Measurements from ENCODE around the gene ZNF2. TPM values are rescaled to one million over a fixed set of nuclear protein-coding genes. Genes with fewer than 3 reads are reported as not detected.

Gene ZNF2
- total and polyA plus RNA-seq, 2 of the 13 experiments (the other 11 are each of a cell fraction or from before 2014, with no cell fraction given) = 4.3 to 6.1 TPM

DNA sequence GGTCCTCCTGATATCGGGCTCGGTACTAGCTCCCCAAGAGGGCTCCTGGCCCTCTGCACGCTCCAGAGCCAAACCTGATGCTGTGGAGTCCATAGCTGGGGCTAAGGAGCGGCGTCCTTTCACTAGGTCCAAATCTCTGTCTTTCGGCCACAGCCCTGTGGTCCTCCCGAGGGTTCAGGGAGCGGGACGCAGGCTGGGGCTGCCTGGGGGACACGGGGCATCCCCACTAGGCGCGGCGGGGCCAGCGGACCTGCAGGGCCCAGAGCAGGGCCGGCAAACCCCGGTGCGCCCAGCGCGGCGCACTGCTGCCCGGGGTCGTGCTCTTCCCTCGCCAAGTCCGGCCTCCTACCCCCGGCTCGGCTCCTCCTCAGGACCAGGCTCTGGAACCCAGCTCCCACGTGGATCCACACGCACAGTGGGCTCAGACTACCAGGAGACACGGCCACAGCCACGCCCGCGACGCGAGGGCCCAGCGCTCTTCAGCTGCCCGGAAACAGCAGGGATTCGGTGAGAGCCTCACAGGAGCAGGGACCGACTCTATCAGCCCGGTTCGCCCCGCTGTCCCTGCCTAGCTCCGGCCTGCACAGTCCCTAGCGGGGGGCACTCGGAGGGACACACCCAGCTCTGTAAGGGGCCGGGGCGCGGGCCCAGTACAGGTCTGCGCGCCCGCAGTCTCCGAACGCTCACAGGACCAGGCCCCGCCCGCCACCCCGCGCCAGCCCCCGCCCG, 6.6 kb upstream of the ZNF2 start (continued):
- TF ChIP-seq, protein P1, sequence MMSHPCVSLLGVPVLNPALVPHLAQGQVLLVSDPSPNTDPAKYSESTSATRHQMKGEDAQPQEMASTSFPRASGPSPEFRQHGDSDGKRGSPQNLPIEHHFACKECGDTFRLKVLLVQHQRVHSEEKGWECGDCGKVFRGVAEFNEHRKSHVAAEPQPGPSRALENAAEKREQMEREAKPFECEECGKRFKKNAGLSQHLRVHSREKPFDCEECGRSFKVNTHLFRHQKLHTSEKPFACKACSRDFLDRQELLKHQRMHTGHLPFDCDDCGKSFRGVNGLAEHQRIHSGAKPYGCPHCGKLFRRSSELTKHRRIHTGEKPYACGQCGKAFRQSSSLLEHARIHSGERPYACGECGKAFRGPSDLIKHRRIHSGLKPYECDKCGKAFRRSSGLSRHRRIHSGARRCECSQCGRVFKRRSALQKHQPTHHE (CRISPR knock-in tag; IDR thresholded peaks at IDR 0.05; ENCODE audit: borderline replicate concordance) = 0 out of 2 replicates have a peak, but pooled peaks have one; percentile 41
- TF ChIP-seq TGIF2 (CRISPR knock-in tag; IDR thresholded peaks at IDR 0.05) = peak; percentile 27; the same call in 1 of the 2 replicates
- TF ChIP-seq KLF12 (CRISPR knock-in tag; IDR thresholded peaks at IDR 0.05; ENCODE audit: borderline replicate concordance) = no peak
- TF ChIP-seq, protein P2, sequence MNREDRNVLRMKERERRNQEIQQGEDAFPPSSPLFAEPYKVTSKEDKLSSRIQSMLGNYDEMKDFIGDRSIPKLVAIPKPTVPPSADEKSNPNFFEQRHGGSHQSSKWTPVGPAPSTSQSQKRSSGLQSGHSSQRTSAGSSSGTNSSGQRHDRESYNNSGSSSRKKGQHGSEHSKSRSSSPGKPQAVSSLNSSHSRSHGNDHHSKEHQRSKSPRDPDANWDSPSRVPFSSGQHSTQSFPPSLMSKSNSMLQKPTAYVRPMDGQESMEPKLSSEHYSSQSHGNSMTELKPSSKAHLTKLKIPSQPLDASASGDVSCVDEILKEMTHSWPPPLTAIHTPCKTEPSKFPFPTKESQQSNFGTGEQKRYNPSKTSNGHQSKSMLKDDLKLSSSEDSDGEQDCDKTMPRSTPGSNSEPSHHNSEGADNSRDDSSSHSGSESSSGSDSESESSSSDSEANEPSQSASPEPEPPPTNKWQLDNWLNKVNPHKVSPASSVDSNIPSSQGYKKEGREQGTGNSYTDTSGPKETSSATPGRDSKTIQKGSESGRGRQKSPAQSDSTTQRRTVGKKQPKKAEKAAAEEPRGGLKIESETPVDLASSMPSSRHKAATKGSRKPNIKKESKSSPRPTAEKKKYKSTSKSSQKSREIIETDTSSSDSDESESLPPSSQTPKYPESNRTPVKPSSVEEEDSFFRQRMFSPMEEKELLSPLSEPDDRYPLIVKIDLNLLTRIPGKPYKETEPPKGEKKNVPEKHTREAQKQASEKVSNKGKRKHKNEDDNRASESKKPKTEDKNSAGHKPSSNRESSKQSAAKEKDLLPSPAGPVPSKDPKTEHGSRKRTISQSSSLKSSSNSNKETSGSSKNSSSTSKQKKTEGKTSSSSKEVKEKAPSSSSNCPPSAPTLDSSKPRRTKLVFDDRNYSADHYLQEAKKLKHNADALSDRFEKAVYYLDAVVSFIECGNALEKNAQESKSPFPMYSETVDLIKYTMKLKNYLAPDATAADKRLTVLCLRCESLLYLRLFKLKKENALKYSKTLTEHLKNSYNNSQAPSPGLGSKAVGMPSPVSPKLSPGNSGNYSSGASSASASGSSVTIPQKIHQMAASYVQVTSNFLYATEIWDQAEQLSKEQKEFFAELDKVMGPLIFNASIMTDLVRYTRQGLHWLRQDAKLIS (CRISPR knock-in tag; IDR thresholded peaks at IDR 0.05) = no peak
- no peak for TF ChIP-seq SMAD9 (CRISPR knock-in tag; IDR thresholded peaks at IDR 0.05)
- no peak for TF ChIP-seq SMARCC2 (IDR thresholded peaks at IDR 0.05)
- TF ChIP-seq ZNF335 (CRISPR knock-in tag; IDR thresholded peaks at IDR 0.05) = no peak
- TF ChIP-seq HES4 (CRISPR knock-in tag; IDR thresholded peaks at IDR 0.05; ENCODE audit: borderline replicate concordance) = peak; percentile 24
- TF ChIP-seq HMG20B (CRISPR knock-in tag; conservative IDR thresholded peaks at IDR 0.05) = no peak
- TF ChIP-seq ZNF703 (CRISPR knock-in tag; IDR thresholded peaks at IDR 0.05; ENCODE audit: borderline replicate concordance) = no peak
- TF ChIP-seq, protein P3, sequence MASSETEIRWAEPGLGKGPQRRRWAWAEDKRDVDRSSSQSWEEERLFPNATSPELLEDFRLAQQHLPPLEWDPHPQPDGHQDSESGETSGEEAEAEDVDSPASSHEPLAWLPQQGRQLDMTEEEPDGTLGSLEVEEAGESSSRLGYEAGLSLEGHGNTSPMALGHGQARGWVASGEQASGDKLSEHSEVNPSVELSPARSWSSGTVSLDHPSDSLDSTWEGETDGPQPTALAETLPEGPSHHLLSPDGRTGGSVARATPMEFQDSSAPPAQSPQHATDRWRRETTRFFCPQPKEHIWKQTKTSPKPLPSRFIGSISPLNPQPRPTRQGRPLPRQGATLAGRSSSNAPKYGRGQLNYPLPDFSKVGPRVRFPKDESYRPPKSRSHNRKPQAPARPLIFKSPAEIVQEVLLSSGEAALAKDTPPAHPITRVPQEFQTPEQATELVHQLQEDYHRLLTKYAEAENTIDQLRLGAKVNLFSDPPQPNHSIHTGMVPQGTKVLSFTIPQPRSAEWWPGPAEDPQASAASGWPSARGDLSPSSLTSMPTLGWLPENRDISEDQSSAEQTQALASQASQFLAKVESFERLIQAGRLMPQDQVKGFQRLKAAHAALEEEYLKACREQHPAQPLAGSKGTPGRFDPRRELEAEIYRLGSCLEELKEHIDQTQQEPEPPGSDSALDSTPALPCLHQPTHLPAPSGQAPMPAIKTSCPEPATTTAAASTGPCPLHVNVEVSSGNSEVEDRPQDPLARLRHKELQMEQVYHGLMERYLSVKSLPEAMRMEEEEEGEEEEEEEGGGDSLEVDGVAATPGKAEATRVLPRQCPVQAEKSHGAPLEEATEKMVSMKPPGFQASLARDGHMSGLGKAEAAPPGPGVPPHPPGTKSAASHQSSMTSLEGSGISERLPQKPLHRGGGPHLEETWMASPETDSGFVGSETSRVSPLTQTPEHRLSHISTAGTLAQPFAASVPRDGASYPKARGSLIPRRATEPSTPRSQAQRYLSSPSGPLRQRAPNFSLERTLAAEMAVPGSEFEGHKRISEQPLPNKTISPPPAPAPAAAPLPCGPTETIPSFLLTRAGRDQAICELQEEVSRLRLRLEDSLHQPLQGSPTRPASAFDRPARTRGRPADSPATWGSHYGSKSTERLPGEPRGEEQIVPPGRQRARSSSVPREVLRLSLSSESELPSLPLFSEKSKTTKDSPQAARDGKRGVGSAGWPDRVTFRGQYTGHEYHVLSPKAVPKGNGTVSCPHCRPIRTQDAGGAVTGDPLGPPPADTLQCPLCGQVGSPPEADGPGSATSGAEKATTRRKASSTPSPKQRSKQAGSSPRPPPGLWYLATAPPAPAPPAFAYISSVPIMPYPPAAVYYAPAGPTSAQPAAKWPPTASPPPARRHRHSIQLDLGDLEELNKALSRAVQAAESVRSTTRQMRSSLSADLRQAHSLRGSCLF (CRISPR knock-in tag; IDR thresholded peaks at IDR 0.05; ENCODE audit: borderline replicate concordance) = no peak
- no peak for TF ChIP-seq ZNF792 (CRISPR knock-in tag; IDR thresholded peaks at IDR 0.05)
- TF ChIP-seq ZNF567 (CRISPR knock-in tag; IDR thresholded peaks at IDR 0.05; ENCODE audit: borderline replicate concordance) = no peak
- TF ChIP-seq SUZ12 (IDR thresholded peaks at IDR 0.05; ENCODE audit: low read depth, low read length) = no peak
- TF ChIP-seq NR2C2 (CRISPR knock-in tag; IDR thresholded peaks at IDR 0.05; ENCODE audit: borderline replicate concordance) = no peak
- 0 out of 2 replicates have a peak, but pooled peaks have one; percentile 52 for TF ChIP-seq ZNF879 (CRISPR knock-in tag; IDR thresholded peaks at IDR 0.05)
- TF ChIP-seq ZNF816 (CRISPR knock-in tag; IDR thresholded peaks at IDR 0.05; ENCODE audit: borderline replicate concordance) = no peak
- TF ChIP-seq ZSCAN29 (CRISPR knock-in tag; conservative IDR thresholded peaks at IDR 0.05) = no peak
- TF ChIP-seq, protein P4, sequence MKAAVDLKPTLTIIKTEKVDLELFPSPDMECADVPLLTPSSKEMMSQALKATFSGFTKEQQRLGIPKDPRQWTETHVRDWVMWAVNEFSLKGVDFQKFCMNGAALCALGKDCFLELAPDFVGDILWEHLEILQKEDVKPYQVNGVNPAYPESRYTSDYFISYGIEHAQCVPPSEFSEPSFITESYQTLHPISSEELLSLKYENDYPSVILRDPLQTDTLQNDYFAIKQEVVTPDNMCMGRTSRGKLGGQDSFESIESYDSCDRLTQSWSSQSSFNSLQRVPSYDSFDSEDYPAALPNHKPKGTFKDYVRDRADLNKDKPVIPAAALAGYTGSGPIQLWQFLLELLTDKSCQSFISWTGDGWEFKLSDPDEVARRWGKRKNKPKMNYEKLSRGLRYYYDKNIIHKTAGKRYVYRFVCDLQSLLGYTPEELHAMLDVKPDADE (CRISPR knock-in tag; IDR thresholded peaks at IDR 0.05) = no peak

Data from HepG2 (cell line).